OCI-LY7 (cell line): ENCODE results near the gene KLRC2.

Experiments
- EZH2phosphoT487 ChIP-seq: fragments of 200-600 bp; sonication (generic); IDR thresholded peaks from 2 replicates; pipeline ENCODE4 v1.6.1; 2018; ENCODE audit warnings: low read depth, borderline replicate concordance, mild to moderate bottlenecking, mixed run types, antibody characterized with exemption, low read length, moderate library complexity, mixed read lengths
- TF ChIP-seq, protein P1 (sequence below): fragments of 200-600 bp; sonication (generic); conservative IDR thresholded peaks from 2 replicates; pipeline ENCODE4 v1.5.1; 2014; ENCODE audit warnings: mild to moderate bottlenecking, antibody characterized with exemption, low read length, moderate library complexity, mixed read lengths

DNA sequence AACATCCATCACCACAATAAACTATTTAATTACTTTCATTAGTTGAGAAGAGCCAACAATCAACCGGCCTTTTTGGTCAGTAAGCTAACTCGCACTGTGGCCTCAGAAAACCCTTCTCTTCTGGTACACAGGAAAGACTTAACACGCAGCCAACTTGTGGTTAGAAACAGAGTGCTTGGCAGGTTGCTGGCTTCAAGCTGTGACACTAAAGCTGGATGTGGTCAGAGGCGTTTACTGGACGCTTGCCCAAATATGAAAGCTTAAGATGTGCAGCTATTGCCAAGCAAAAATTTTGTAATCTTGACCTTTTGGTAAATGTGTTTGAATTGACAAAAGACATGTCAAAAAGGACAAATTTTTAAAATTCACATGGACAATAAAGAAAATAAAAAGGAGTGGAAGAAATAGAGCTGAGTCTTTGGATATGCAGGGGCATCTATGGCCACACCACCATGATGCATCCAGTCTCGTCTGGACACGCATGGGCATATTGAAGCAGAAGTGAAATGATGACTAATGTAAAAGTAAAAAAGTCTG, 43.3 kb downstream of the KLRC2 start:
- TF ChIP-seq EZH2phosphoT487: no peak
- TF ChIP-seq, protein P1, sequence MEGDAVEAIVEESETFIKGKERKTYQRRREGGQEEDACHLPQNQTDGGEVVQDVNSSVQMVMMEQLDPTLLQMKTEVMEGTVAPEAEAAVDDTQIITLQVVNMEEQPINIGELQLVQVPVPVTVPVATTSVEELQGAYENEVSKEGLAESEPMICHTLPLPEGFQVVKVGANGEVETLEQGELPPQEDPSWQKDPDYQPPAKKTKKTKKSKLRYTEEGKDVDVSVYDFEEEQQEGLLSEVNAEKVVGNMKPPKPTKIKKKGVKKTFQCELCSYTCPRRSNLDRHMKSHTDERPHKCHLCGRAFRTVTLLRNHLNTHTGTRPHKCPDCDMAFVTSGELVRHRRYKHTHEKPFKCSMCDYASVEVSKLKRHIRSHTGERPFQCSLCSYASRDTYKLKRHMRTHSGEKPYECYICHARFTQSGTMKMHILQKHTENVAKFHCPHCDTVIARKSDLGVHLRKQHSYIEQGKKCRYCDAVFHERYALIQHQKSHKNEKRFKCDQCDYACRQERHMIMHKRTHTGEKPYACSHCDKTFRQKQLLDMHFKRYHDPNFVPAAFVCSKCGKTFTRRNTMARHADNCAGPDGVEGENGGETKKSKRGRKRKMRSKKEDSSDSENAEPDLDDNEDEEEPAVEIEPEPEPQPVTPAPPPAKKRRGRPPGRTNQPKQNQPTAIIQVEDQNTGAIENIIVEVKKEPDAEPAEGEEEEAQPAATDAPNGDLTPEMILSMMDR: no peak
